ENCODE measurements around the gene MLC1. TPM values are rescaled to one million over a fixed set of nuclear protein-coding genes. Genes with fewer than 3 reads are reported as not detected.

The MLC1 gene
- total RNA-seq, 1 donor from 2014 or later = 0.50 TPM

DNA sequence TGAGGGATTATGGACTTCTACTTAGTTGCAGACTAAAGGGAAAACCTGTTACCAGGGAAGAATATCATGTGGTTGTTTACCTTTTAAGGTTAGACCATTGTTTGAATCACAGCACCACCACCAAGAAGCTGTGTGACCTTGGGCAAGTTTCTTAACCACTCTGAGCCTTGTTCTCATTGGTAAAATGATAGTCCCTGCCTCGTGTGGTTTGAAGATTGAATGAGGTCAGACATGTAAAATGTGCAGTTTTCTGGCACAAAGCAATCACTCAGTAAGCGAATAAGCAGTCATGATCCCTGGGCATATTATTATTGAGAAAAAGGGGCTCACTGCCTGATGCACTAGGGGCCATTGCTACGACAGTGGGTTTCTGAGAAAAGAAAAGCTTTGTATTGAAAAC, 32.9 kb upstream of the MLC1 start:
- no peak for DNase-seq (ENCODE audit: low spot score)
- peaks cover 41% of the 10 kb centered on the region for H3K4me1 Mint-ChIP-seq (ENCODE audit: low read depth)
- H3K4me3 Mint-ChIP-seq (ENCODE audit: unreplicated experiment) = no peak overlapping the region

DNA sequence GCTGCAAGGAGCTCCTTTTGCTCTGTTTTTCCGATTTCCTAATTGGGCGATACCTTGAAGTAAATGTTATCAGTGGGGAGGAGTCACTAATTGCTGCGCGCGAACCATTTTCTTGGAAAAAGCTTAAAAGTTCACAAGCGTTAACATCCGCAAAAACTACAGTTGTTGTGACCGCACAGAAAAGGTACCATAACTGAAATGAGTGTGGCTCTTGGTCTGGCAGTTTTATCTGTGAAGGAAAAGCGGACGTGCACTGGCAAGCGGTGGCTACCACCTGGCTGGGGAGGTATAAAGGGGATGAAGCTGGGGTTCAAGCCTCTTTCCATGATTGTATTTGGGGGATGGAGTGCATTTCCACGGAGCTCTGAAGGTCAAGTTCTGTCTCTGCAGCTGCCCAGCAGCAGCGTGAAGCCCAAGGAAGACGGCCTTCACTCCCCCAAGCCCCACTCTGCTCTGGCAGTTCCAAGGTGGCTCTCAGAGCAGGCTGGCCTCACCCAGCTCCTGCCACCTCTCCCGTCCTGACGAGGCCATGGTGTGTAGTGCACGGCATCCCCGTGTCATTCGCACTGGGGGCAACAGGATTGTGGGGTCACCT, 32.0 kb upstream of the MLC1 start:
- Mint-ChIP-seq H3K4me1 (ENCODE audit: low read depth) (peaks cover 50% of the 10 kb centered on the region), H3K4me3 (ENCODE audit: unreplicated experiment) (no peak overlapping the region), H3K27ac (ENCODE audit: unreplicated experiment) (no peak overlapping the region), H3K27me3 (ENCODE audit: low read depth) (no peaks in the 10 kb centered on the region), H3K9me3 (ENCODE audit: low read depth) (no peaks in the 10 kb centered on the region), H3K36me3 (ENCODE audit: low read depth) (no peaks in the 10 kb centered on the region)
- TF ChIP-seq, protein P1, sequence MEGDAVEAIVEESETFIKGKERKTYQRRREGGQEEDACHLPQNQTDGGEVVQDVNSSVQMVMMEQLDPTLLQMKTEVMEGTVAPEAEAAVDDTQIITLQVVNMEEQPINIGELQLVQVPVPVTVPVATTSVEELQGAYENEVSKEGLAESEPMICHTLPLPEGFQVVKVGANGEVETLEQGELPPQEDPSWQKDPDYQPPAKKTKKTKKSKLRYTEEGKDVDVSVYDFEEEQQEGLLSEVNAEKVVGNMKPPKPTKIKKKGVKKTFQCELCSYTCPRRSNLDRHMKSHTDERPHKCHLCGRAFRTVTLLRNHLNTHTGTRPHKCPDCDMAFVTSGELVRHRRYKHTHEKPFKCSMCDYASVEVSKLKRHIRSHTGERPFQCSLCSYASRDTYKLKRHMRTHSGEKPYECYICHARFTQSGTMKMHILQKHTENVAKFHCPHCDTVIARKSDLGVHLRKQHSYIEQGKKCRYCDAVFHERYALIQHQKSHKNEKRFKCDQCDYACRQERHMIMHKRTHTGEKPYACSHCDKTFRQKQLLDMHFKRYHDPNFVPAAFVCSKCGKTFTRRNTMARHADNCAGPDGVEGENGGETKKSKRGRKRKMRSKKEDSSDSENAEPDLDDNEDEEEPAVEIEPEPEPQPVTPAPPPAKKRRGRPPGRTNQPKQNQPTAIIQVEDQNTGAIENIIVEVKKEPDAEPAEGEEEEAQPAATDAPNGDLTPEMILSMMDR (IDR thresholded peaks at IDR 0.05) = no peak
- DNase-seq (ENCODE audit: low spot score) = no peak

More for the DNA sequence above, 32.9 kb upstream of the MLC1 start:
- TF ChIP-seq, protein P1 (IDR thresholded peaks at IDR 0.05) = no peak
- Mint-ChIP-seq H3K9me3 (ENCODE audit: low read depth) (no peaks in the 10 kb centered on the region), H3K27me3 (ENCODE audit: low read depth) (no peaks in the 10 kb centered on the region), H3K27ac (ENCODE audit: unreplicated experiment) (peak overlapping the region; percentile 29), H3K36me3 (ENCODE audit: low read depth) (peaks cover 1% of the 10 kb centered on the region)

DNA sequence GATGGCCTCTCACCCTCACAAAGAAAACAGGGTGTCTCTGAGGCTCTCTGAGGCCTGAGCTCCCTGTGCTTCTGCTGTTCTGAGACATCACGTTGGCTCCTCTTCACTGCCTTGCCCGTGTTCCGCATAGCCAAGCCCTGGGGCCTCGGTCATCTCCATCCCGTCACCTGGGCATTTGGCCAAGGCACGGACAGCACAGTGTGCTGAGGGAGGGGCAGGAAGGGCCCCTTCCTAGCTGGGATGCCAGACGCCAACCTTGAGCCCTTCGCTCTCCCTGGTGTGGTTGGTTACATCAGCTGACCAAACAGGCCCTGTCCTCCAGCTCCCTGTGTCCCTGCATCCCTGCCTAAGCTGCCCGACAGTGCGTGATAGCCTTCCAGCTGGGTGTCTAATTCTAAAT, 30.5 kb upstream of the MLC1 start:
- Mint-ChIP-seq H3K27ac (ENCODE audit: unreplicated experiment) (peak overlapping the region; percentile 71), H3K4me1 (ENCODE audit: low read depth) (peaks cover 59% of the 10 kb centered on the region), H3K4me3 (ENCODE audit: unreplicated experiment) (no peak overlapping the region), H3K27me3 (ENCODE audit: low read depth) (no peaks in the 10 kb centered on the region), H3K36me3 (ENCODE audit: low read depth) (no peaks in the 10 kb centered on the region), H3K9me3 (ENCODE audit: low read depth) (no peaks in the 10 kb centered on the region)
- no peak for DNase-seq (ENCODE audit: low spot score)
- TF ChIP-seq, protein P1 (IDR thresholded peaks at IDR 0.05) = no peak

DNA sequence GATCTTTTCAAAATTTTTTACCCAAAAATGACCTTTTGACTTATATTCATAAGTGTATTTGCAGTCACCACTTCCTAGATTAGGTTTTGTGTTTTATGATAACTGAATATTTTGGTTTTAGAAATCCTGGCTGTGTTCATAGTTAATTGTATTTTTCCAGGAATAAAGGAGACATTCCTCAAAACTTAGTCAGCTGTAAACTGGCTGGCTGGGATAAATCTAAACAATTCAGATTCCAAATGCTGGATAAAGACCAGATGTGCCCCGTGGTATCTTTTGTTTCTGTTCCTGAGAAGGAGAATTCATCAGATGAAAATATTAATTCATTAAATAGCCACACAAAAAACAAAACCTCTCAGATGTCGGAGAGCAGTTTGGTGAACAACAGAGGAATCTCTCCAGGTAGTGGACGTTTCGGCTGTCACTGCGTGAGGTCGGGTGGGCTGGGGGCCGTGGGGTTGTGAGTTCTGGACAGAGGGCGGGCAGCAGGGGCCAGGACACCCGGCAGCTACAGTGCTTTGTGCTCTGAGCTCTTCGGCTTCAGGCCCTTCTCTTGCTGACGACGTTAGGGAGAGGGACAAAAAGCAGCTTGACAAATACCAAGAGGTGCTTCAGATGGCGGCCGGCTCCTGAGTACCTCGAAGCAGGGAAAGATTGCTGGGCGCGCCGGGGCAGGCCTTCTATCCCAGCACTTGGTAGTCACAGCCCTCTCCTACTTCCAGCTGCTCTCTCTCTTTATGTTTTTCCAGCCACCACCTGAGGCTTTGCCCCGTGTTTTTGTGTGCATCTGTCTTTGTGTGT, 29.2 kb upstream of the MLC1 start:
- no peaks in the 10 kb centered on the region for H3K9me3 Mint-ChIP-seq (ENCODE audit: low read depth)
- H3K27me3 Mint-ChIP-seq (ENCODE audit: low read depth) = no peaks in the 10 kb centered on the region
- peaks cover 54% of the 10 kb centered on the region for H3K4me1 Mint-ChIP-seq (ENCODE audit: low read depth)
- no peaks in the 10 kb centered on the region for H3K36me3 Mint-ChIP-seq (ENCODE audit: low read depth)
- peak overlapping the region; percentile 89 for H3K27ac Mint-ChIP-seq (ENCODE audit: unreplicated experiment)
- TF ChIP-seq, protein P1 (IDR thresholded peaks at IDR 0.05) = no peak
- DNase-seq (ENCODE audit: low spot score) = no peak
- peak overlapping the region; percentile 46 for H3K4me3 Mint-ChIP-seq (ENCODE audit: unreplicated experiment)

DNA sequence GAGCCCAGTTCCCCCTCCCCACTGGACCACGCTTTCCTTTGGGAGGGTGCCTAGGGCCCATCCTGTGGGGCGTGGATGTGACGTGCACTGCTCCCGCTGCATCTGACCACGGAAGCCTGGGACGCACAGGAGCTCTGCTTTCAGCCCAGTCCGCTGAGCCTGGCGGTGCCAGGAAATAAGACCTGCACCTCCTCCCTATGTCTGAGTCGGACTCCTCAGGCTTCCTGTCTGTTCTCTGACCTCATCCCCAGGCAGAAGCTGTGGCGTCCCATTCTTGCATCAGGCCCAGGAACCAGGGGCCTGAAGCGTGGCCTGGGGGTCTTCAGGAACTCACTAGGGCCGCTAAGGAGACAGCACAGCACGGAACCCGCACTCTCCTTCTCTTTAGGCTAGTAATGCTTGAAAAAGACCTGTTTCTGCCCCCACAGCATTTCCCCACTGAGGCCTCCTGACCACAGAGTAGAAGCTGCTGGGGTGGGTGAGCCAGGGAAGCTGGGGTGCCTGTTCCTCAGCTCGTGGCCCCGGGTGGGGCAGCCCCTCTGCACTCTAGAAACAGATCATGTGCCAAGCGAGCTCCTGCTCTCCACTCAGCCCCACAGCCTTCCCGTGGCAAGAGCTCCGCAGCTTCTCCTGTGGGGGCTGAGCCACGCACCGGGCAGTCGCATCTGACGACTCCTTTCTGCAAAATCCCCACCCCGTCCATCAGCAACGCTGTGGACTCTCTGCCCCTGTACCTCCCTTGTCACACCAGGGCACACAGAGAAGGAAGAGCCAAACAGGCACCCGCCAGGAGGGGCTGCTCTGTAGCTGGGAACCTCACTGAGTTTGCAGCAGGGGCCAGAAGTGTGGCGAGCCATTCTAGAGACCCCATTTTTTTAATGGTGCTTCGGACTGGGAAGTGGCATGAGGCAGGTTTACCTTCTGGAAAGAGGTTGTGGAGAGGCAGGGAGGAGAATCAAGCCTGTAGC, 27.2 kb upstream of the MLC1 start:
- Mint-ChIP-seq H3K27me3 (ENCODE audit: low read depth) (no peaks in the 10 kb centered on the region), H3K36me3 (ENCODE audit: low read depth) (no peaks in the 10 kb centered on the region), H3K4me1 (ENCODE audit: low read depth) (peaks cover 45% of the 10 kb centered on the region), H3K4me3 (ENCODE audit: unreplicated experiment) (no peak overlapping the region), H3K27ac (ENCODE audit: unreplicated experiment) (peak overlapping the region; percentile 91), H3K9me3 (ENCODE audit: low read depth) (no peaks in the 10 kb centered on the region)
- TF ChIP-seq, protein P1 (IDR thresholded peaks at IDR 0.05) = no peak
- DNase-seq (ENCODE audit: low spot score) = no peak

All from chondrocyte (in vitro differentiated cells).